Measurements from ENCODE around the gene KAT8. TPM values are rescaled to one million over a fixed set of nuclear protein-coding genes. Genes with fewer than 3 reads are reported as not detected.

The KAT8 gene
- total and polyA plus RNA-seq, 2 of the 13 experiments (the other 11 are each of a cell fraction or from before 2014, with no cell fraction given), result 79.0 to 84.2 TPM

GRCh38 chr16:31094424-31095120 lies 22.9 kb upstream of the KAT8 start, which contains the start of gene VKORC1 (continued):
- peak; percentile 9 for TF ChIP-seq SKI (IDR thresholded peaks at IDR 0.05; ENCODE audit: partially characterized antibody)
- 0 out of 2 replicates have a peak, but pooled peaks have one; percentile 62 for TF ChIP-seq HES4 (CRISPR knock-in tag; IDR thresholded peaks at IDR 0.05; ENCODE audit: borderline replicate concordance)
- 0 out of 2 replicates have a peak, but pooled peaks have one; percentile 49 for TF ChIP-seq ZNF224 (CRISPR knock-in tag; IDR thresholded peaks at IDR 0.05)
- TF ChIP-seq ATF7 (IDR thresholded peaks at IDR 0.05), result no peak
- TF ChIP-seq ATF7 (CRISPR knock-in tag; IDR thresholded peaks at IDR 0.05), result peak; percentile 62; the same call in 1 of the 2 replicates
- TF ChIP-seq DMAP1 (CRISPR knock-in tag; IDR thresholded peaks at IDR 0.05), result peak; percentile 93
- peak; percentile 33; the same call in 1 of the 2 replicates for TF ChIP-seq ETV6 (CRISPR knock-in tag; conservative IDR thresholded peaks at IDR 0.05)
- TF ChIP-seq MTA3 (CRISPR knock-in tag; IDR thresholded peaks at IDR 0.05), result no peak
- TF ChIP-seq ZNF747 (CRISPR knock-in tag; IDR thresholded peaks at IDR 0.05; ENCODE audit: borderline replicate concordance), result peak; percentile 99
- peak; percentile 87 for TF ChIP-seq POLR2AphosphoS5 (IDR thresholded peaks at IDR 0.05; ENCODE audit: low read depth, low read length)
- TF ChIP-seq TEAD2 (CRISPR knock-in tag; IDR thresholded peaks at IDR 0.05), result peak; percentile 44; the same call in 1 of the 2 replicates
- no peak for TF ChIP-seq ZBTB43 (CRISPR knock-in tag; conservative IDR thresholded peaks at IDR 0.05)
- peak; percentile 75 for TF ChIP-seq MED8 (CRISPR knock-in tag; IDR thresholded peaks at IDR 0.05; ENCODE audit: insufficient replicate concordance)
- TF ChIP-seq YY1 (IDR thresholded peaks at IDR 0.05; ENCODE audit: insufficient read depth, insufficient replicate concordance, low read depth, low read length), result peak; percentile 87
- TF ChIP-seq ZNF572 (CRISPR knock-in tag; IDR thresholded peaks at IDR 0.05), result peak; percentile 32; the same call in 1 of the 2 replicates
- 0 out of 2 replicates have a peak, but pooled peaks have one; percentile 62 for TF ChIP-seq ZFAT (CRISPR knock-in tag; conservative IDR thresholded peaks at IDR 0.05)

Measured in HepG2 (cell line).